Hematopoietic multipotent progenitor cell treated with erythropoietin and hydrocortisone succinate and interleukin-3 and kit ligand, for 17 days (in vitro differentiated cells): ENCODE measurements around the gene RCOR2.

Experiments used
- DNase-seq: peaks from one replicate; pipeline ENCODE4 v3.0.0-alpha.2; 2015; ENCODE audit warnings: low spot score

RCOR2 gene

GRCh38 chr11:63907063-63907462 lies 9.9 kb downstream of the RCOR2 start:
- no peak for DNase-seq

GRCh38 chr11:63906585-63906984 lies 10.4 kb downstream of the RCOR2 start:
- peak; percentile 39 for DNase-seq

- DNase-seq: no peak
Measured at GRCh38 chr11:63906087-63906486, 10.9 kb downstream of the RCOR2 start.

- no peak for DNase-seq
Measured at GRCh38 chr11:63905179-63905578, 11.8 kb downstream of the RCOR2 start.

- no peak for DNase-seq
Measured at GRCh38 chr11:63904743-63905142, 12.2 kb downstream of the RCOR2 start.

GRCh38 chr11:63903884-63904283 lies 13.1 kb downstream of the RCOR2 start:
- no peak for DNase-seq

GRCh38 chr11:63901660-63902059 lies 15.3 kb downstream of the RCOR2 start:
- peak; percentile 19 for DNase-seq

- DNase-seq: no peak
Measured at GRCh38 chr11:63897459-63898146, 19.4 kb downstream of the RCOR2 start.

GRCh38 chr11:63896071-63896470 lies 20.9 kb downstream of the RCOR2 start:
- DNase-seq: no peak

GRCh38 chr11:63893355-63893754 lies 23.6 kb downstream of the RCOR2 start:
- DNase-seq: no peak

GRCh38 chr11:63892228-63892627 lies 24.7 kb downstream of the RCOR2 start:
- no peak for DNase-seq

- no peak for DNase-seq
Measured at GRCh38 chr11:63890368-63890767, 26.6 kb downstream of the RCOR2 start.

- no peak for DNase-seq
Measured at GRCh38 chr11:63889344-63889743, 27.6 kb downstream of the RCOR2 start.

GRCh38 chr11:63888170-63889086 lies 28.5 kb downstream of the RCOR2 start:
- DNase-seq: peak; percentile 40

- DNase-seq: no peak
Measured at GRCh38 chr11:63887386-63887999, 29.5 kb downstream of the RCOR2 start.

- DNase-seq: no peak
Measured at GRCh38 chr11:63884196-63884932, 32.6 kb downstream of the RCOR2 start.

GRCh38 chr11:63883791-63884190 lies 33.2 kb downstream of the RCOR2 start:
- no peak for DNase-seq

- no peak for DNase-seq
Measured at GRCh38 chr11:63882555-63883242, 34.3 kb downstream of the RCOR2 start.

- DNase-seq: no peak
Measured at GRCh38 chr11:63880403-63880790, 36.6 kb downstream of the RCOR2 start.

GRCh38 chr11:63879598-63880402 lies 37.2 kb downstream of the RCOR2 start:
- DNase-seq: no peak
